Measurements from ENCODE around the gene TCHH.
A peak's percentile ranks its signal among the peaks of the same experiment; 100 is the strongest.

The TCHH gene, protein sequence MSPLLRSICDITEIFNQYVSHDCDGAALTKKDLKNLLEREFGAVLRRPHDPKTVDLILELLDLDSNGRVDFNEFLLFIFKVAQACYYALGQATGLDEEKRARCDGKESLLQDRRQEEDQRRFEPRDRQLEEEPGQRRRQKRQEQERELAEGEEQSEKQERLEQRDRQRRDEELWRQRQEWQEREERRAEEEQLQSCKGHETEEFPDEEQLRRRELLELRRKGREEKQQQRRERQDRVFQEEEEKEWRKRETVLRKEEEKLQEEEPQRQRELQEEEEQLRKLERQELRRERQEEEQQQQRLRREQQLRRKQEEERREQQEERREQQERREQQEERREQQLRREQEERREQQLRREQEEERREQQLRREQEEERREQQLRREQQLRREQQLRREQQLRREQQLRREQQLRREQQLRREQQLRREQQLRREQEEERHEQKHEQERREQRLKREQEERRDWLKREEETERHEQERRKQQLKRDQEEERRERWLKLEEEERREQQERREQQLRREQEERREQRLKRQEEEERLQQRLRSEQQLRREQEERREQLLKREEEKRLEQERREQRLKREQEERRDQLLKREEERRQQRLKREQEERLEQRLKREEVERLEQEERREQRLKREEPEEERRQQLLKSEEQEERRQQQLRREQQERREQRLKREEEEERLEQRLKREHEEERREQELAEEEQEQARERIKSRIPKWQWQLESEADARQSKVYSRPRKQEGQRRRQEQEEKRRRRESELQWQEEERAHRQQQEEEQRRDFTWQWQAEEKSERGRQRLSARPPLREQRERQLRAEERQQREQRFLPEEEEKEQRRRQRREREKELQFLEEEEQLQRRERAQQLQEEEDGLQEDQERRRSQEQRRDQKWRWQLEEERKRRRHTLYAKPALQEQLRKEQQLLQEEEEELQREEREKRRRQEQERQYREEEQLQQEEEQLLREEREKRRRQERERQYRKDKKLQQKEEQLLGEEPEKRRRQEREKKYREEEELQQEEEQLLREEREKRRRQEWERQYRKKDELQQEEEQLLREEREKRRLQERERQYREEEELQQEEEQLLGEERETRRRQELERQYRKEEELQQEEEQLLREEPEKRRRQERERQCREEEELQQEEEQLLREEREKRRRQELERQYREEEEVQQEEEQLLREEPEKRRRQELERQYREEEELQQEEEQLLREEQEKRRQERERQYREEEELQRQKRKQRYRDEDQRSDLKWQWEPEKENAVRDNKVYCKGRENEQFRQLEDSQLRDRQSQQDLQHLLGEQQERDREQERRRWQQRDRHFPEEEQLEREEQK (N-terminal part only)

DNA sequence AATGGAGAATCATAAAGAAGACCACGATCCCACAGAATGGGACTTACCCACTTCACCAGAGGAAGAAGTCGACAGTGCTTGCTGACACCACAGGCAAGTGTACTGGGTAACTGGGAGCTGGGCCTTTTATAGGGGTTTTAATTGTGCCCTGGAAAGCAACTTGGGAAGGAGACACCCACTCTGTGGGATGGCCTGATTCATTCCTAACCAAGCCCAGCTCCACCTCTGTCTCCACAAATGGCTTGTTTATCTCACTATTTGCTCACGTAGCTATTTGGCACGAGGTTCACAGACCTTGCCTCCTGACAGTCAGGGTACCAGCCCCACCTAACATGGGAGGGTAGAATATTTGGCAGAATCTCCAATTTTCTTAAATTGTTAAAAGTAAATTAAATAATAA lies at the start of gene TCHH:
Gene TCHH, minus strand, starts transcription at position 101 of the 400 bp plus-strand sequence. CDS start 1,364 bp downstream, outside the sequence.
- no peak within 1 kb of the TSS for H3K4me3 ChIP-seq (ENCODE audit: low read length)
- TF ChIP-seq, protein P1, sequence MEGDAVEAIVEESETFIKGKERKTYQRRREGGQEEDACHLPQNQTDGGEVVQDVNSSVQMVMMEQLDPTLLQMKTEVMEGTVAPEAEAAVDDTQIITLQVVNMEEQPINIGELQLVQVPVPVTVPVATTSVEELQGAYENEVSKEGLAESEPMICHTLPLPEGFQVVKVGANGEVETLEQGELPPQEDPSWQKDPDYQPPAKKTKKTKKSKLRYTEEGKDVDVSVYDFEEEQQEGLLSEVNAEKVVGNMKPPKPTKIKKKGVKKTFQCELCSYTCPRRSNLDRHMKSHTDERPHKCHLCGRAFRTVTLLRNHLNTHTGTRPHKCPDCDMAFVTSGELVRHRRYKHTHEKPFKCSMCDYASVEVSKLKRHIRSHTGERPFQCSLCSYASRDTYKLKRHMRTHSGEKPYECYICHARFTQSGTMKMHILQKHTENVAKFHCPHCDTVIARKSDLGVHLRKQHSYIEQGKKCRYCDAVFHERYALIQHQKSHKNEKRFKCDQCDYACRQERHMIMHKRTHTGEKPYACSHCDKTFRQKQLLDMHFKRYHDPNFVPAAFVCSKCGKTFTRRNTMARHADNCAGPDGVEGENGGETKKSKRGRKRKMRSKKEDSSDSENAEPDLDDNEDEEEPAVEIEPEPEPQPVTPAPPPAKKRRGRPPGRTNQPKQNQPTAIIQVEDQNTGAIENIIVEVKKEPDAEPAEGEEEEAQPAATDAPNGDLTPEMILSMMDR (conservative IDR thresholded peaks at IDR 0.05; ENCODE audit: low read length): no peak
- DNase-seq (ENCODE audit: low read depth): no peak

DNA sequence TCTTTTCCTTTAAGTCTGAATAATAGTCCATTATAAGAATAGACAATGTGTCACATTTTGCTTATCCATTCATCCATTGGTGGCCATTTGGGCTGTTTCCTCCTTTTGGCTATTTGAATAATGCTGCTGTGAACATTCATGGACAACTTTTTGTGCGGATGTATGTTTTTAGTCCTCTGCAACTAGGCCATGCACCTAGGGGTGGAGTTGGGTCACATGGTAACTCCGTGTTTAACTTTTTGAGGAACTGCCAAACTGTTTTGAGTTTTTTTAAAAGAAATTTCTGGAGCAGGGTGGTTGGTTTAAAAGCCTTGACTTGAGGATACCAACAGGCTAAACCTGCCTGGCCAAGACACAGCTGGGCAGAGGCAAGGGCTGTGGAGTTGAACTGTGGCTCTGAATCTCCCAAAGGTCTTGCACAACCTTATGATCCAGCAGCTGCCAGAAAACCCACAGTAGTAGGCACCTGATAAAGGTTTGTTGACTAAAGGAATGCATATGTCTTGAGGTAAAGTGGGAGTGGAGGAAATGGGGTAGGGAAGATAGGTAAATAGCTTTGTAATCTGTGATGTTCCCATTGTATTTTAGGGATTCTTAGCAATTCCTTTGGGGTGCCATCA lies 49.4 kb upstream of the TCHH start:
- TF ChIP-seq, protein P1 (conservative IDR thresholded peaks at IDR 0.05; ENCODE audit: low read length): no peak
- no peak for DNase-seq (ENCODE audit: low read depth)
- H3K4me3 ChIP-seq (ENCODE audit: low read length): no peak overlapping the region

DNA sequence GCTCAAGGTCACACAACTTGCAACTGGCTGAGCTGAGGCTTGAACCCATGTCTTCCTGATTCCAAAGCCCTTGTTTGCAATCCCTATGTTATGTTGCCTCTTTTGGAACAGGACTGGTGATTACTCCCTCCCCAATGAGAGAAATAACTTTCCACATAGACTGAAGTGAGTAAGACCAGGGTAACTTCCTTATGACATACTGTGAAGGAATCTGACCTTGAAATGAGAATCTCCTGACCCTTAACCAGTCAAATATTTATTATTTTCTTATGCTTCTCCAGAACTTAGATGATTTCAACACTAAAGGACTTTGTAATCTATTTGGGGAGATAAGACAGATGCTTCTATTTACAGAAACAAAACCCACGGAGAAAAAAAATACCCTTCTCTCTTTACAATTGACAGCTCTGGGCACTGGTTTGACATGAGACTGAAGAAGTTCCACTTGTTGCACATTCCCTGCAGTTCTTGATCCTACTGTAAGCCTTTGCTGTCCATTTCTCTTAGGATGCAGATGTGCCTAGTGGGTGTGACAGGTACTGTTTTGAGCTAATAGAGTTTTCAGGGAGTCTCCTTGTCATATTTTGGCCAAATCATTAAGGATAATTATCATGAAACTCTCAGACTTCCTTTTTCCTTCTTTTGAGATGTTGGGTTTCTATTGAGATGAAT lies 47.7 kb upstream of the TCHH start:
- DNase-seq (ENCODE audit: low read depth): peak; percentile 97
- TF ChIP-seq, protein P1 (conservative IDR thresholded peaks at IDR 0.05; ENCODE audit: low read length): peak; percentile 34
- no peak overlapping the region for H3K4me3 ChIP-seq (ENCODE audit: low read length)

DNA sequence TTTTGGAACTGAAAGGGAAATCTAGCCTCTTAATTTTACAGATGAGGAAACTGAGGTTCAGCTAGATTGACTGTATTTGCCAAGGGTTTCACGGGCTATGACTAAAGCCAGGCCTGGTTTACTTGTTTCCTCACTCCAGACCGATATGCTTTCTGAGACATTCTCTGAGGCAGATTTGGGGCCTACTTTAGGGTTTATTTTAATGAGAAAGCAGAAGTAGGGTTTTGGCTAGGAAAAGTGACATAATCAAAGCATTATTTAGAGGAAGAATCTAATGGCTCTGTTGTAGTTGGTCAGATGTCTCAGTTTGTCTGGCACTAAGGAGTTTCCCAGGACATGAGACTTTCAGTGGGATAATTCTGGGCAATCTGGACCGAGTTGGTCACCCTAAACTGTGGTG lies 45.3 kb upstream of the TCHH start:
- no peak overlapping the region for H3K4me3 ChIP-seq (ENCODE audit: low read length)
- no peak for DNase-seq (ENCODE audit: low read depth)
- TF ChIP-seq, protein P1 (conservative IDR thresholded peaks at IDR 0.05; ENCODE audit: low read length): no peak

DNA sequence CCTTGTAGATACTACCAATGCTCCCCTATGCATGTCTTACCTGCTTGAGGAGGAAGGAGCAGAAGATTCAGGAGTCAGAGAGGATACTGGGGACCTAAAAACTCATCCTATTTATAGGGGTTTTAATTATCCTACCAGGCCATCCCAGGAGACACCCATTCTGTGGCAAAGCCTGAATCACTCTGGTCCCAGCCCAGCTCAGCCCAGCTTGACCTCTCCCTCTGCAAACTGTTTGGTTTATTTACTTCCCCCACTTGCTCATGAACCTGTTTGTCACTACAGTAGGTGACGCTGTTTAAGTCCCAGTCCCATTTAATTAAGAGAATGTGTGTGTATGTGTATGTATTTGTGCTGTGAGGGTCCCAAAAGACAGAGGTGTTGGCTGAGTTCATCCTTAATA lies 43.9 kb upstream of the TCHH start, which contains the start of gene RPTN:
Gene RPTN, minus strand, starts transcription at position 85 of the 400 bp plus-strand sequence. CDS start 1,339 bp downstream, outside the sequence.
- DNase-seq (ENCODE audit: low read depth): no peak
- TF ChIP-seq, protein P1 (conservative IDR thresholded peaks at IDR 0.05; ENCODE audit: low read length): no peak
- no peak within 1 kb of the TSS for H3K4me3 ChIP-seq (ENCODE audit: low read length)

DNA sequence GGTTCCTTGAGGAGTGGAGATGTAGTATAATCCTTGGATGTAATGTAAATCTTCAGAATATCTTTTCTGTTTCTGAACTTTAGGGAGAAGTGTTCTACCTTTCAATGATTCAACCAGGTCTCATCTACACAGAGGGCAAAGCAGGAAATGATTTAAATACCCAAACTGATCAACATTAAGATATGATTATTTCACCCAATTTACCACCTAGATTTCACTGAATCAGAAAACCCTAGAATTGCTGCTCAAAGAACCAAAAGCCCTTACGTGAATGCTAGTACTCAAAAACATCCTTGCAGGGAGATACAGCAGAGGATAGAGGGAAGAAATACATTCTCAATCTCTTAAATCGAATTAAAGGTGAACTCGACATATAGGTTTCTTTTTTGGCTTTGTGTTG lies 38.8 kb upstream of the TCHH start:
- DNase-seq (ENCODE audit: low read depth): no peak
- TF ChIP-seq, protein P1 (conservative IDR thresholded peaks at IDR 0.05; ENCODE audit: low read length): no peak
- no peak overlapping the region for H3K4me3 ChIP-seq (ENCODE audit: low read length)

Measured in AG10803 (cell line).